ENCODE results near the gene P2RX2. TPM values are rescaled to one million over a fixed set of nuclear protein-coding genes. Genes with fewer than 3 reads are reported as not detected.
A peak's percentile ranks its signal among the peaks of the same experiment; 100 is the strongest.

Gene P2RX2
- not detected for total RNA-seq

GRCh38 chr12:132618683-132619043 is at the start of gene P2RX2:
Gene P2RX2 (plus strand): TSS chr12:132618776. CDS start chr12:132618817, 41 bp downstream.
- H3K27me3 Mint-ChIP-seq = peaks cover 44% of the 10 kb centered on the region
- no peak within 1 kb of the TSS for H3K27ac Mint-ChIP-seq
- H3K4me1 Mint-ChIP-seq = peaks cover 10% of the 10 kb centered on the region
- peak within 1 kb of the TSS; percentile 29 for H3K4me3 Mint-ChIP-seq
- H3K36me3 Mint-ChIP-seq = peaks cover 1% of the 10 kb centered on the region
- H3K9me3 Mint-ChIP-seq = peaks cover 3% of the 10 kb centered on the region
- DNase-seq = no peak

- no peak for DNase-seq
- Mint-ChIP-seq H3K36me3 (peaks cover 2% of the 10 kb centered on the region), H3K27ac (no peak overlapping the region), H3K27me3 (no peaks in the 10 kb centered on the region), H3K4me3 (no peak overlapping the region), H3K4me1 (no peaks in the 10 kb centered on the region), H3K9me3 (no peaks in the 10 kb centered on the region)
These were observed 49.6 kb upstream of the P2RX2 start for GRCh38 chr12:132568826-132569480.

- H3K36me3 Mint-ChIP-seq = peaks cover 2% of the 10 kb centered on the region
- no peaks in the 10 kb centered on the region for H3K9me3 Mint-ChIP-seq
- H3K27ac Mint-ChIP-seq = no peak overlapping the region
- no peaks in the 10 kb centered on the region for H3K27me3 Mint-ChIP-seq
- H3K4me1 Mint-ChIP-seq = no peaks in the 10 kb centered on the region
- H3K4me3 Mint-ChIP-seq = no peak overlapping the region
- no peak for DNase-seq
These were observed 48.6 kb upstream of the P2RX2 start for GRCh38 chr12:132569856-132570480.

- Mint-ChIP-seq H3K4me1 (no peaks in the 10 kb centered on the region), H3K36me3 (peaks cover 2% of the 10 kb centered on the region), H3K9me3 (no peaks in the 10 kb centered on the region), H3K4me3 (no peak overlapping the region), H3K27ac (no peak overlapping the region), H3K27me3 (no peaks in the 10 kb centered on the region)
- no peak for DNase-seq
These were observed 47.9 kb upstream of the P2RX2 start for GRCh38 chr12:132570635-132571034.

- no peak for DNase-seq
- H3K27ac Mint-ChIP-seq = no peak overlapping the region
- H3K36me3 Mint-ChIP-seq = peaks cover 2% of the 10 kb centered on the region
- H3K4me3 Mint-ChIP-seq = no peak overlapping the region
- H3K27me3 Mint-ChIP-seq = no peaks in the 10 kb centered on the region
- no peaks in the 10 kb centered on the region for H3K9me3 Mint-ChIP-seq
- H3K4me1 Mint-ChIP-seq = no peaks in the 10 kb centered on the region
These were observed 47.5 kb upstream of the P2RX2 start for GRCh38 chr12:132571051-132571450.

GRCh38 chr12:132571598-132571997 is 47.0 kb upstream of the P2RX2 start:
- Mint-ChIP-seq H3K4me3 (no peak overlapping the region), H3K9me3 (no peaks in the 10 kb centered on the region), H3K27me3 (no peaks in the 10 kb centered on the region)

GRCh38 chr12:132572106-132572505 is 46.5 kb upstream of the P2RX2 start:
- H3K4me3 Mint-ChIP-seq = no peak overlapping the region
- no peak for DNase-seq
- H3K36me3 Mint-ChIP-seq = peaks cover 2% of the 10 kb centered on the region
- no peaks in the 10 kb centered on the region for H3K9me3 Mint-ChIP-seq
- H3K4me1 Mint-ChIP-seq = no peaks in the 10 kb centered on the region
- no peaks in the 10 kb centered on the region for H3K27me3 Mint-ChIP-seq
- H3K27ac Mint-ChIP-seq = no peak overlapping the region

More at GRCh38 chr12:132571598-132571997, 47.0 kb upstream of the P2RX2 start:
- Mint-ChIP-seq H3K36me3 (peaks cover 2% of the 10 kb centered on the region), H3K4me1 (no peaks in the 10 kb centered on the region), H3K27ac (no peak overlapping the region)
- no peak for DNase-seq

- Mint-ChIP-seq H3K27ac (no peak overlapping the region), H3K4me3 (no peak overlapping the region), H3K9me3 (no peaks in the 10 kb centered on the region), H3K4me1 (no peaks in the 10 kb centered on the region), H3K36me3 (peaks cover 2% of the 10 kb centered on the region), H3K27me3 (no peaks in the 10 kb centered on the region)
- DNase-seq = no peak
These were observed 45.5 kb upstream of the P2RX2 start for GRCh38 chr12:132572801-132573760.

GRCh38 chr12:132574271-132574996 is 44.1 kb upstream of the P2RX2 start:
- Mint-ChIP-seq H3K4me3 (no peak overlapping the region), H3K27me3 (no peaks in the 10 kb centered on the region), H3K9me3 (no peaks in the 10 kb centered on the region), H3K4me1 (no peaks in the 10 kb centered on the region), H3K36me3 (peaks cover 4% of the 10 kb centered on the region), H3K27ac (no peak overlapping the region)
- no peak for DNase-seq

GRCh38 chr12:132575661-132576060 is 42.9 kb upstream of the P2RX2 start:
- Mint-ChIP-seq H3K27ac (no peak overlapping the region), H3K4me1 (no peaks in the 10 kb centered on the region), H3K9me3 (no peaks in the 10 kb centered on the region), H3K27me3 (no peaks in the 10 kb centered on the region), H3K36me3 (peaks cover 4% of the 10 kb centered on the region), H3K4me3 (no peak overlapping the region)
- DNase-seq = no peak

GRCh38 chr12:132576701-132577100 is 41.9 kb upstream of the P2RX2 start:
- H3K27me3 Mint-ChIP-seq = no peaks in the 10 kb centered on the region
- no peak overlapping the region for H3K27ac Mint-ChIP-seq
- H3K9me3 Mint-ChIP-seq = no peaks in the 10 kb centered on the region

GRCh38 chr12:132577191-132577920 is 41.2 kb upstream of the P2RX2 start:
- no peaks in the 10 kb centered on the region for H3K27me3 Mint-ChIP-seq
- H3K4me3 Mint-ChIP-seq = no peak overlapping the region
- DNase-seq = no peak
- H3K4me1 Mint-ChIP-seq = no peaks in the 10 kb centered on the region
- H3K27ac Mint-ChIP-seq = no peak overlapping the region
- peaks cover 4% of the 10 kb centered on the region for H3K36me3 Mint-ChIP-seq
- no peaks in the 10 kb centered on the region for H3K9me3 Mint-ChIP-seq

More at GRCh38 chr12:132576701-132577100, 41.9 kb upstream of the P2RX2 start:
- DNase-seq = no peak
- H3K36me3 Mint-ChIP-seq = peaks cover 4% of the 10 kb centered on the region
- no peaks in the 10 kb centered on the region for H3K4me1 Mint-ChIP-seq
- no peak overlapping the region for H3K4me3 Mint-ChIP-seq

- no peak for DNase-seq
- H3K27me3 Mint-ChIP-seq = no peaks in the 10 kb centered on the region
- no peaks in the 10 kb centered on the region for H3K9me3 Mint-ChIP-seq
- H3K4me1 Mint-ChIP-seq = no peaks in the 10 kb centered on the region
- no peak overlapping the region for H3K27ac Mint-ChIP-seq
- H3K4me3 Mint-ChIP-seq = no peak overlapping the region
- peaks cover 4% of the 10 kb centered on the region for H3K36me3 Mint-ChIP-seq
These were observed 40.5 kb upstream of the P2RX2 start for GRCh38 chr12:132578118-132578517.

- no peaks in the 10 kb centered on the region for H3K27me3 Mint-ChIP-seq
- peaks cover 5% of the 10 kb centered on the region for H3K36me3 Mint-ChIP-seq
These were observed 39.8 kb upstream of the P2RX2 start for GRCh38 chr12:132578826-132579225.

More at GRCh38 chr12:132578826-132579225, 39.8 kb upstream of the P2RX2 start:
- Mint-ChIP-seq H3K9me3 (no peaks in the 10 kb centered on the region), H3K4me1 (no peaks in the 10 kb centered on the region), H3K27ac (no peak overlapping the region), H3K4me3 (no peak overlapping the region)
- DNase-seq = no peak
